Measurements from ENCODE around the gene CWC22. TPM values are rescaled to one million over a fixed set of nuclear protein-coding genes. Genes with fewer than 3 reads are reported as not detected.
"Not testable (repeated sequence)": the region's sequence is repeated elsewhere in the genome, so short reads cannot be mapped to it uniquely, and the experiment has no call there.

CWC22 gene
- polyA plus RNA-seq, 4 donors, result 9.2 to 26.1 (median 9.8) TPM

DNA sequence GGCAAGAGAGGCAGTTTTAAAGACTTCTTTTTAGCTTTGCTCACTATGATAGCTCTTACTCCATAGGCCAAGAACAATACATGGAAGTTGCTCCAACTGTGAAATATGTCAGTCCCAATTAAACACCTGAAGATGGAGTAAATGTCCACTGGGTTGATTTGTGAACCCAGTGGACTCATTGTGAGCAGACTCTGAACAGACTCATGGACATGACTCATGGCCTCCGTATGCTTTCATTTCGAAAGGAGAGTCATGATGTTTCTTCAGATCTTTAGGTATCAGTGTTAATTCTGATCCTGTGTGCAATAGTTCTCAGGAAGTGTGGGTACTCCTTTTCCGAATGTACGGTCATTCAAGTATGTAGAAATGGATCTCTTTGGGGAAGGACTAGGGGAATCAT, 5.4 kb upstream of the CWC22 start:
- 74 to 87% (median 74%) methylated on average over 4 of the region's 4 CpGs for WGBS, 3 donors
- Histone ChIP-seq H3K36me3 (ENCODE audit: control insufficient read depth in 3 of 3, insufficient read depth in 2 of 3, low read depth in 1 of 3, low read length in 3 of 3) (no peaks in the 10 kb centered on the region), H3K27ac (ENCODE audit: low read depth in 1 of 3, low read length in 2 of 3) (no peak overlapping the region), H3K4me1 (ENCODE audit: control insufficient read depth in 3 of 3, insufficient read depth in 2 of 3, low read depth in 1 of 3, low read length in 2 of 3) (no peaks in the 10 kb centered on the region), H3K27me3 (ENCODE audit: control insufficient read depth in 3 of 3, insufficient read depth in 3 of 3, low read length in 3 of 3) (no peaks in the 10 kb centered on the region), H3K4me3 (ENCODE audit: low read depth in 1 of 3, low read length in 3 of 3) (no peak overlapping the region), H3K9me3 (ENCODE audit: control insufficient read depth in 2 of 2, insufficient read depth in 1 of 2, low read depth in 1 of 2, low read length in 1 of 2) (no peaks in the 10 kb centered on the region)
- peak; percentile 5 to 16 for DNase-seq
- FAIRE-seq, result no peak

DNA sequence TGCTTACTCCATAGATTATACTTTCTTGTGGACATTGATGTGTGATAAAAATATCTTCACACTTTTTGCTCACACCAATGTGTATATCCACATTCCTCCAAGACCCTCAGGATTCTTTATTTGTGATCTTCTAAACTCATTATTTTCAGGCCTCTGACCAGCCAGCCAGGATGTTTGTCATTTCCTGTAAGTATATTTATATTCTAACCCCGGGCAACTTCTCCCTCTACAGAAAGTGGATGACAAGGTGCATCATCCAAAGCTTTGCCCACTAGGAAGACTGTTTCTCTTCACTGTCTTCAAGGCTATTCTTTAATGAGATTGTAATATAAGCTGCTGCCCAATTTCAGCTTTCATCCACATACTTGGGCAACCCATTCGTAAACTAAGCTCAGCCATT, 3.6 kb upstream of the CWC22 start:
- DNase-seq (no peak), FAIRE-seq (no peak)
- Histone ChIP-seq H3K27me3 (ENCODE audit: control insufficient read depth in 3 of 3, insufficient read depth in 3 of 3, low read length in 3 of 3) (no peaks in the 10 kb centered on the region), H3K36me3 (ENCODE audit: control insufficient read depth in 3 of 3, insufficient read depth in 2 of 3, low read depth in 1 of 3, low read length in 3 of 3) (no peaks in the 10 kb centered on the region), H3K4me1 (ENCODE audit: control insufficient read depth in 3 of 3, insufficient read depth in 2 of 3, low read depth in 1 of 3, low read length in 2 of 3) (peaks cover 0 to 6% (median 1%) of the 10 kb centered on the region in 3 donors), H3K9me3 (ENCODE audit: control insufficient read depth in 2 of 2, insufficient read depth in 1 of 2, low read depth in 1 of 2, low read length in 1 of 2) (no peaks in the 10 kb centered on the region), H3K27ac (ENCODE audit: low read depth in 1 of 3, low read length in 2 of 3) (no peak overlapping the region), H3K4me3 (ENCODE audit: low read depth in 1 of 3, low read length in 3 of 3) (no peak overlapping the region)
- WGBS, 3 donors, result 64 to 91% (median 74%) methylated on average over 2 of the region's 2 CpGs

DNA sequence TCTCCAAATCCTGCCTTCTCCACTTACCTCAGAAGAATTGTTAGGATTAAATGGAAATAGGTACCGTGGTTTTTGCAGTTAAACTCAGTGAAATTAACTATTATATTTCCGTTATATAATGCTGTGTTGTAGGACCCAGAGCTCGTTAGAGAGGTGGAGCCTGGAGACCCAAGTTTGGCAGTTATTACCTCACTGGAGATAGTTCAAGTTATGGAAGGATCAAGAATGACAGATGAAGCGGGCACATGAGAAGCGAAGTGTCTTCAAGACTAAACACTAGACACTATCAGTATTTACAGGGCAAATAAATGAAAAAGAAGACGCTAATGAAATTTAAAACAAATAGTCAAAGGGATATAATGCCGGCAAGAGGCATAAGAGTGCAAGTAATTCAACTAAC, 866 bp downstream of the CWC22 start:
- Histone ChIP-seq H3K36me3 (ENCODE audit: control insufficient read depth in 3 of 3, insufficient read depth in 2 of 3, low read depth in 1 of 3, low read length in 3 of 3) (no peaks in the 10 kb centered on the region), H3K27me3 (ENCODE audit: control insufficient read depth in 3 of 3, insufficient read depth in 3 of 3, low read length in 3 of 3) (no peaks in the 10 kb centered on the region), H3K4me1 (ENCODE audit: control insufficient read depth in 3 of 3, insufficient read depth in 2 of 3, low read depth in 1 of 3, low read length in 2 of 3) (peaks cover 0 to 12% (median 5%) of the 10 kb centered on the region in 3 donors), H3K4me3 (ENCODE audit: low read depth in 1 of 3, low read length in 3 of 3) (peak overlapping the region; percentile 79 to 93 (median 90)), H3K27ac (ENCODE audit: low read depth in 1 of 3, low read length in 2 of 3) (peak overlapping the region in 1 of 3 donors; percentile 83), H3K9me3 (ENCODE audit: control insufficient read depth in 2 of 2, insufficient read depth in 1 of 2, low read depth in 1 of 2, low read length in 1 of 2) (no peaks in the 10 kb centered on the region)
- FAIRE-seq, result no peak
- no peak for DNase-seq
- 3 to 8% (median 4%) methylated on average over 7 of the region's 7 CpGs for WGBS, 3 donors

DNA sequence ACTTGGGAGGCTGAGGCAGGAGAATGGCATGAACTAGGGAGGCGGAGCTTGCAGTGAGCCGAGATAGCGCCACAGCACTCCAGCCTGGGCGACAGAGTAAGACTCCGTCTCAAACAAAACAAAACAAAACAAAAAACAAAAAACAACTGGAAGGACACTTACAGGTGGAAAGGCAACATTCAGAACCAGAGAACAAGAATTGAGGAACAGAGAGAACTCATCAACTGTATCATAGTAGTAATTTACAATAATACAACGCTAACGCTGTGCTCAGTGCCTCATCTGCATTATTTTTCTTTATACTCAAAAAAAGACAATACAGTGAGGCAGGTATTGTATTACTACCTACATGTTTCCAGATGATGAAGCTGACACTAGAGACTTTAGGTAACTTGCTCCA, 1.6 kb downstream of the CWC22 start:
- 95 to 99% (median 96%) methylated on average over 7 of the region's 7 CpGs for WGBS, 3 donors
- H3K4me1 ChIP-seq (ENCODE audit: control insufficient read depth in 3 of 3, insufficient read depth in 2 of 3, low read depth in 1 of 3, low read length in 2 of 3), result peaks cover 0 to 12% (median 5%) of the 10 kb centered on the region in 3 donors
- DNase-seq; H3K36me3 ChIP-seq (ENCODE audit: control insufficient read depth in 3 of 3, insufficient read depth in 2 of 3, low read depth in 1 of 3, low read length in 3 of 3); H3K27me3 ChIP-seq (ENCODE audit: control insufficient read depth in 3 of 3, insufficient read depth in 3 of 3, low read length in 3 of 3); FAIRE-seq; H3K27ac ChIP-seq (ENCODE audit: low read depth in 1 of 3, low read length in 2 of 3); H3K4me3 ChIP-seq (ENCODE audit: low read depth in 1 of 3, low read length in 3 of 3); H3K9me3 ChIP-seq (ENCODE audit: control insufficient read depth in 2 of 2, insufficient read depth in 1 of 2, low read depth in 1 of 2, low read length in 1 of 2): not testable (repeated sequence)

DNA sequence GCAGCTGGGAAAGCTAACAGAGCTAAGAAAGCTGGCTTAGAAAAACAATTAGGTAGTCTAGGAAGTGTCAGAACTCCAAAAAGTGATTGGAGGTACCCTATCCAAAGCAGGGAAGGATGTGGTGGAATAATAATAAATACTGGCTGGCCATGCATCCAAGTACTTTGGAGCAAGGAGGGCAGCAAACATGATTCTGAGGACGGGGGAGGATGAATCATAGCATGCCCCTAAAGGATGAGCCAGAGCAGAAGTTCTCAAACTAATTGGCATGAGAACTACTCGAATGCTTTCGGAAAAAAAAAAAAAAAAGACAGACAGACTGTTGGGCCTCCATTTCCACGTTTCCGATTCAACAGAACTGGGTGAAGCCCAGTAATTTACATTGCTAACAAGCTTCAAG, 2.4 kb downstream of the CWC22 start:
- 89 to 94% (median 94%) methylated on average over 5 of the region's 5 CpGs for WGBS, 3 donors
- FAIRE-seq, result no peak

DNA sequence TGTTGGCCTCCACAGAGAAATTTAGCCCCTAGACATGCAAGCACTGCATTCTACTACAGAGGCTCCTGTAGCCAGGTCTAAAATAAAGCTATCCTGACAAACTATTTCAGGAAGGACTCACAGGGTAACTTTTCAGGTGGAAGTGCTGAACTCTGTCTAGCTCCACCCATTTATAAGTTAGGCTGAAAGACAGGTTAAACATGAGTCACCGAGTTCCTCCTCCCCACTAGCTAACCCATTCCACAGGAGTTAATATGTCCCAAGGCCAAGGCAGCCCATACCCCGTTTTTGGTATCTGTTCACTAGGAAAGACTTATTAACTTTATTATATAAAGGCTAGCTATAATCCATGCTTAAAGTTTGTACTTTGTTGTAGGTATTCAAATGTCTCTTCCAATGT, 3.5 kb downstream of the CWC22 start:
- WGBS, 3 donors, result 31 to 57% (median 47%) methylated on average over 2 of the region's 2 CpGs
- Histone ChIP-seq H3K27me3 (ENCODE audit: control insufficient read depth in 3 of 3, insufficient read depth in 3 of 3, low read length in 3 of 3) (no peaks in the 10 kb centered on the region), H3K9me3 (ENCODE audit: control insufficient read depth in 2 of 2, insufficient read depth in 1 of 2, low read depth in 1 of 2, low read length in 1 of 2) (no peaks in the 10 kb centered on the region), H3K27ac (ENCODE audit: low read depth in 1 of 3, low read length in 2 of 3) (no peak overlapping the region), H3K36me3 (ENCODE audit: control insufficient read depth in 3 of 3, insufficient read depth in 2 of 3, low read depth in 1 of 3, low read length in 3 of 3) (no peaks in the 10 kb centered on the region), H3K4me3 (ENCODE audit: low read depth in 1 of 3, low read length in 3 of 3) (no peak overlapping the region), H3K4me1 (ENCODE audit: control insufficient read depth in 3 of 3, insufficient read depth in 2 of 3, low read depth in 1 of 3, low read length in 2 of 3) (peaks cover 0 to 12% (median 5%) of the 10 kb centered on the region in 3 donors)
- DNase-seq (peak in 1 of 2 donors; percentile 36), FAIRE-seq (no peak)

More for the DNA sequence above, 2.4 kb downstream of the CWC22 start:
- Histone ChIP-seq H3K4me3 (ENCODE audit: low read depth in 1 of 3, low read length in 3 of 3) (no peak overlapping the region), H3K36me3 (ENCODE audit: control insufficient read depth in 3 of 3, insufficient read depth in 2 of 3, low read depth in 1 of 3, low read length in 3 of 3) (no peaks in the 10 kb centered on the region), H3K27ac (ENCODE audit: low read depth in 1 of 3, low read length in 2 of 3) (no peak overlapping the region), H3K4me1 (ENCODE audit: control insufficient read depth in 3 of 3, insufficient read depth in 2 of 3, low read depth in 1 of 3, low read length in 2 of 3) (peaks cover 0 to 12% (median 5%) of the 10 kb centered on the region in 3 donors), H3K9me3 (ENCODE audit: control insufficient read depth in 2 of 2, insufficient read depth in 1 of 2, low read depth in 1 of 2, low read length in 1 of 2) (no peaks in the 10 kb centered on the region), H3K27me3 (ENCODE audit: control insufficient read depth in 3 of 3, insufficient read depth in 3 of 3, low read length in 3 of 3) (no peaks in the 10 kb centered on the region)
- no peak for DNase-seq

DNA sequence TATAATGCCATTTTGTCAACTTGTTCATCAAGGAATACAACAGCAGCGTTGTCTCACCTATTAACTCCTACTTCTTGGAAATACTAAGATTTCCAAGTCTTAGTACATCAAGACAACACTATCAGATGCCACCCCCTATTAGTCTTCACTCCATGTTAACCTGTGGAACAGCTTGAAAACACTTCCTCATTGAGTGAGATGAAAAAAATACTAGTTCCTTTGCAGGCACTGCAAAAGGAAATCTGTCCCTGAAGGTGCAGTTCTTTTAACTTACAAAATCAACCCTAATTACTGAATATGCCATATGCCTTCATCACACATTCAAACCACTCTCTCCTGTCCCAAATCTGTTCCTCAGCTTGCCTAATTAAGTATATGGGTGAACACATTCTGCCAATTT, 4.0 kb downstream of the CWC22 start:
- no peaks in the 10 kb centered on the region for H3K36me3 ChIP-seq (ENCODE audit: control insufficient read depth in 3 of 3, insufficient read depth in 2 of 3, low read depth in 1 of 3, low read length in 3 of 3)
- FAIRE-seq (no peak), DNase-seq (no peak)
- H3K4me3 ChIP-seq (ENCODE audit: low read depth in 1 of 3, low read length in 3 of 3), result no peak overlapping the region
- no peak overlapping the region for H3K27ac ChIP-seq (ENCODE audit: low read depth in 1 of 3, low read length in 2 of 3)
- no peaks in the 10 kb centered on the region for H3K27me3 ChIP-seq (ENCODE audit: control insufficient read depth in 3 of 3, insufficient read depth in 3 of 3, low read length in 3 of 3)
- H3K9me3 ChIP-seq (ENCODE audit: control insufficient read depth in 2 of 2, insufficient read depth in 1 of 2, low read depth in 1 of 2, low read length in 1 of 2), result no peaks in the 10 kb centered on the region
- H3K4me1 ChIP-seq (ENCODE audit: control insufficient read depth in 3 of 3, insufficient read depth in 2 of 3, low read depth in 1 of 3, low read length in 2 of 3), result peaks cover 0 to 12% (median 5%) of the 10 kb centered on the region in 3 donors
- WGBS, 3 donors, result 93 to 100% (median 96%) methylated on average over 1 of the region's 1 CpG

DNA sequence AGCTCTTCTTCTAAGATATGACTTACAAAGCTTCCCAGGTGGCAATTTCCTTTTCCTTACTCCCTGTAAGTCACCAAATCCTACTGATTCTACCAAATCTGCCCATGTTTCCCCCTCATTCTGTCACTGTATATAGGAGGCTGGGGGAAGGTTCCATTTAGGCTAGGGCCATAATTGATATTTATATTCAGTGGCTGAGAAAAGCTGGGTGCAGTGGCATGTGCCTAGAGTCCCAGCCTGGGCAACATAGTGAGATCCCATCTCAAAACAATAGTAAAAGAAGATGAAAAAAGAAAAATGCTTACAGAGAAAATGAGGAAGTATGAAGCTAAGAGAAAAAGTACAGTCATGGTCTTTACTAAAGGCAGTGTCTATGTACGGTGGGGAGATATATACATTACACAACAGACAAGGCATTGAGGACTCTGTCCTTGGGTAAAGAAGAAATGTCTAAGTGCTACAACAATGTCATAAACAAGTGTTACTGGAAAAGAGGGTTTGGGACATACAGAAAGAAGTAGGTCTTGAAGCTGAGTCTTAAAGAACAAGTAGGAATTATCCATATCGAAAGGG, 4.8 kb downstream of the CWC22 start:
- Histone ChIP-seq H3K4me3 (ENCODE audit: low read depth in 1 of 3, low read length in 3 of 3) (no peak overlapping the region), H3K9me3 (ENCODE audit: control insufficient read depth in 2 of 2, insufficient read depth in 1 of 2, low read depth in 1 of 2, low read length in 1 of 2) (no peaks in the 10 kb centered on the region), H3K4me1 (ENCODE audit: control insufficient read depth in 3 of 3, insufficient read depth in 2 of 3, low read depth in 1 of 3, low read length in 2 of 3) (peaks cover 0 to 12% (median 5%) of the 10 kb centered on the region in 3 donors), H3K36me3 (ENCODE audit: control insufficient read depth in 3 of 3, insufficient read depth in 2 of 3, low read depth in 1 of 3, low read length in 3 of 3) (no peaks in the 10 kb centered on the region), H3K27ac (ENCODE audit: low read depth in 1 of 3, low read length in 2 of 3) (no peak overlapping the region), H3K27me3 (ENCODE audit: control insufficient read depth in 3 of 3, insufficient read depth in 3 of 3, low read length in 3 of 3) (no peaks in the 10 kb centered on the region)
- FAIRE-seq, result no peak
- WGBS, 3 donors, result 93 to 94% (median 94%) methylated on average over 2 of the region's 2 CpGs
- no peak for DNase-seq

DNA sequence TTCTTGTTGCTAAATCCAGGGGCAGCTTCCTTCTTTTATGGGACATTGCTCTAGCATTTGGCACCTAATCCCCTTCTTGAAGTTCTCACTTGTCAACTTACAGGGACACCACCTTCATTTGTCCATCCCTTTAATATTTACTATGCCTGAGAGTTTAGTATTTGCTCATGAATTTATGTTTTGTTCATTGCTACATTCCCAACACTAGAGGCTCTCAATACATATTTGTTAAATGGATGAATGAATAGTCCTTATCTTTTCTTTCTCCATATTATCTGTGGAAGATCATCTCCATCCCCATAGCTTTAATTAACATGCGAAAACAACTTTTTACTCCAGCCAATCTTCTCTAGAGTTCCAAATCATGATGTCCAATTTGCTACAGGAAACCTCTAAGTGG, 5.4 kb downstream of the CWC22 start:
- FAIRE-seq (no peak), DNase-seq (no peak)
- Histone ChIP-seq H3K27me3 (ENCODE audit: control insufficient read depth in 3 of 3, insufficient read depth in 3 of 3, low read length in 3 of 3) (no peaks in the 10 kb centered on the region), H3K27ac (ENCODE audit: low read depth in 1 of 3, low read length in 2 of 3) (no peak overlapping the region), H3K9me3 (ENCODE audit: control insufficient read depth in 2 of 2, insufficient read depth in 1 of 2, low read depth in 1 of 2, low read length in 1 of 2) (no peaks in the 10 kb centered on the region), H3K4me1 (ENCODE audit: control insufficient read depth in 3 of 3, insufficient read depth in 2 of 3, low read depth in 1 of 3, low read length in 2 of 3) (peaks cover 0 to 12% (median 5%) of the 10 kb centered on the region in 3 donors), H3K36me3 (ENCODE audit: control insufficient read depth in 3 of 3, insufficient read depth in 2 of 3, low read depth in 1 of 3, low read length in 3 of 3) (no peaks in the 10 kb centered on the region), H3K4me3 (ENCODE audit: low read depth in 1 of 3, low read length in 3 of 3) (no peak overlapping the region)
- WGBS, 3 donors, result 97 to 100% (median 98%) methylated on average over 1 of the region's 1 CpG

Data from small intestine (tissue), 7 donors.